Measurements from ENCODE around the gene REEP1. TPM values are rescaled to one million over a fixed set of nuclear protein-coding genes. Genes with fewer than 3 reads are reported as not detected.

Gene REEP1
- total and polyA plus RNA-seq, 2 of the 13 experiments (the other 11 are each of a cell fraction or from before 2014, with no cell fraction given): 0.27 TPM; not detected in 1

- TF ChIP-seq GMEB2 (CRISPR knock-in tag; IDR thresholded peaks at IDR 0.05; ENCODE audit: low read depth): no peak
- no peak for TF ChIP-seq ZNF251 (CRISPR knock-in tag; IDR thresholded peaks at IDR 0.05)
Observed at GRCh38 chr2:86174445-86174844, 163.0 kb downstream of the REEP1 start (continued).

- POLR2A ChIA-PET: no interaction called here
- H3K9me3 ChIP-seq (ENCODE audit: low read length): no peaks in the 10 kb centered on the region
- intact Hi-C loops (cut with micrococcal nuclease; ENCODE audit: unreplicated experiment) (no loop called here), in situ Hi-C loops (cut with HindIII; ENCODE audit: extremely low pct_ligation_motif_present, low pct_unique_long_range_greater_than_20kb) (no loop called here)
- FAIRE-seq: no peak
- H2AFZ ChIP-seq (ENCODE audit: low read length): no peak overlapping the region
- no peak for DNase-seq (ENCODE audit: low spot score)
- no peak overlapping the region for H3K27ac ChIP-seq (ENCODE audit: extremely low read length, insufficient read depth, low read length)
- peaks cover 18 to 89% of the 10 kb centered on the region in 2 experiments for H3K36me3 ChIP-seq (replicated peaks in 1 of 2; ENCODE audit: control insufficient read depth in 1 of 2, insufficient read depth in 2 of 2, low read length in 2 of 2)
- 94% methylated on average over 2 of the region's 2 CpGs for WGBS (ENCODE audit: low lambda C conversion rate)
- CTCF ChIA-PET (ENCODE audit: low intra/inter-chr PET ratio, low total read pairs): no interaction called here
- H3K4me3 ChIP-seq (replicated peaks in 1 of 3; ENCODE audit: insufficient read depth in 1 of 3, low read depth in 2 of 3, low read length in 3 of 3): no peak overlapping the region
- no peak overlapping the region for H3K4me2 ChIP-seq (ENCODE audit: low read depth, low read length)
- H3K9ac ChIP-seq (ENCODE audit: insufficient read depth, low read depth, low read length): no peak overlapping the region
- no TSS peak for BruUV-seq (replicated peaks)
- peaks cover 5% of the 10 kb centered on the region; the same call in 1 of the 2 replicates for H3K4me1 ChIP-seq (ENCODE audit: insufficient read depth, low read length)
- no peaks in the 10 kb centered on the region for H3K79me2 ChIP-seq (ENCODE audit: insufficient read depth, low read length)
- H3K27me3 ChIP-seq (ENCODE audit: control insufficient read depth in 1 of 2, insufficient read depth in 2 of 2, low read length in 2 of 2): no peaks in the 10 kb centered on the region
- H4K20me1 ChIP-seq (ENCODE audit: insufficient read depth, low read length): 0 out of 2 replicates have a peak, but pooled peaks cover 3% of the 10 kb centered on the region
- no peak for ATAC-seq
- TF ChIP-seq ZNF616 (CRISPR knock-in tag; IDR thresholded peaks at IDR 0.05; ENCODE audit: low read depth): no peak
- no peak for TF ChIP-seq ELF1 (CRISPR knock-in tag; IDR thresholded peaks at IDR 0.05)
- no peak for TF ChIP-seq KAT7 (CRISPR knock-in tag; IDR thresholded peaks at IDR 0.05; ENCODE audit: borderline replicate concordance)
- TF ChIP-seq ZSCAN9 (CRISPR knock-in tag; IDR thresholded peaks at IDR 0.05; ENCODE audit: borderline replicate concordance): no peak
- no peak for TF ChIP-seq GTF3A (CRISPR knock-in tag; conservative IDR thresholded peaks at IDR 0.05)
- no peak for TF ChIP-seq ARNTL (CRISPR knock-in tag; IDR thresholded peaks at IDR 0.05)
- TF ChIP-seq ELF3 (CRISPR knock-in tag; IDR thresholded peaks at IDR 0.05): no peak
- TF ChIP-seq MLX (CRISPR knock-in tag; IDR thresholded peaks at IDR 0.05): no peak
- no peak for TF ChIP-seq ZBTB2 (CRISPR knock-in tag; IDR thresholded peaks at IDR 0.05; ENCODE audit: low read depth)
- TF ChIP-seq MAX (IDR thresholded peaks at IDR 0.05): no peak
- TF ChIP-seq ATF7 (IDR thresholded peaks at IDR 0.05): no peak
- TF ChIP-seq ATF7 (CRISPR knock-in tag; IDR thresholded peaks at IDR 0.05): no peak
- TF ChIP-seq SCMH1 (CRISPR knock-in tag; IDR thresholded peaks at IDR 0.05; ENCODE audit: borderline replicate concordance): no peak
- no peak for TF ChIP-seq ZBTB33 (CRISPR knock-in tag; IDR thresholded peaks at IDR 0.05)
- TF ChIP-seq AGO2 (optimal IDR thresholded peaks at IDR 0.05; ENCODE audit: low read depth, low read length): no peak
- TF ChIP-seq ZNF572 (CRISPR knock-in tag; IDR thresholded peaks at IDR 0.05): no peak
- TF ChIP-seq ZBTB26 (CRISPR knock-in tag; IDR thresholded peaks at IDR 0.05; ENCODE audit: borderline replicate concordance): no peak
Observed at GRCh38 chr2:86172610-86173009, 164.8 kb downstream of the REEP1 start.
